Right lobe of liver (tissue), 6 donors: ENCODE data around the gene SLC27A5. TPM values are rescaled to one million over a fixed set of nuclear protein-coding genes. Genes with fewer than 3 reads are reported as not detected.
A peak's percentile ranks its signal among the peaks of the same experiment; 100 is the strongest.

ENCODE experiments used
- ATAC-seq, 4 donors: fragments of 200-7000 bp; cut with Tn5 transposase; one replicate each; pipeline ENCODE4 v1.9.1; 2020; ENCODE audit warnings: mild to moderate bottlenecking in 4 of 4, moderate library complexity in 4 of 4
- DNase-seq, 3 donors: peaks; one replicate each; pipeline ENCODE4 v3.0.0-alpha.2; 2020
- H3K27ac ChIP-seq, 3 donors: fragments of 200-600 bp; one replicate each; pipeline ENCODE4 v1.8.0; 2022
- H3K27me3 ChIP-seq, 2 donors: fragments of 200-600 bp; one replicate each; pipeline ENCODE4 v1.8.0; 2022
- H3K36me3 ChIP-seq, 4 donors: fragments of 200-600 bp; sonication (generic) in 1 of 4; one replicate each; pipeline versions ENCODE4 v1.5.1 to v1.8.0; 2017 to 2022; ENCODE audit warnings: control low read depth in 1 of 4
- H3K4me1 ChIP-seq, 4 donors: fragments of 200-600 bp; sonication (generic) in 1 of 4; one replicate each; pipeline versions ENCODE4 v1.5.1 to v1.8.0; 2017 to 2022; ENCODE audit warnings: control low read depth in 1 of 4
- H3K4me3 ChIP-seq, 3 donors: fragments of 200-600 bp; one replicate each; pipeline ENCODE4 v1.8.0; 2022
- H3K9me3 ChIP-seq, 4 donors: fragments of 200-600 bp; sonication (generic) in 1 of 4; one replicate each; pipeline versions ENCODE4 v1.5.1 to v1.8.0; 2017 to 2022; ENCODE audit warnings: control low read depth in 1 of 4
- CTCF ChIP-seq, 4 donors: fragments of 200-600 bp in 3 of 4; fragments of 450-650 bp in 1 of 4; IDR thresholded peaks; one replicate each; pipeline versions ENCODE4 v1.5.1 to v1.8.0; 2016 to 2022; ENCODE audit warnings: antibody characterized with exemption in 4 of 4, mild to moderate bottlenecking in 2 of 4
- POLR2A ChIP-seq: fragments of 450-650 bp; IDR thresholded peaks from one replicate; pipeline ENCODE4 v1.6.1; 2017; ENCODE audit warnings: antibody characterized with exemption, mild to moderate bottlenecking
- WGBS: methylation state at CpG from one replicate; pipeline ENCODE4 v1.1.6; 2018; ENCODE audit warnings: low coverage, low lambda C conversion rate; ENCODE audit not compliant: insufficient coverage; ENCODE audit errors: missing lambda C conversion rate; 5-methylcytosine and 5-hydroxymethylcytosine counted together
- intact Hi-C, 2 donors: fragments of 100-400 bp; cut with DNase I; formaldehyde crosslinking; loops; one replicate each; pipeline versions ENCODE4 v1.11.2 to v1.14.1; 2022
- total RNA-seq, 6 experiments: library from RNA; depleted of rRNA in 2 of 6; stranded (reverse); fragments of >200 nt in 2 of 6; fragmentation: NEBNext Ultra II Directional in 3 of 6; extraction: Animal tissue kit (Norgen Biotek cat#: 25700) in 3 of 6; gene quantifications; one replicate each; pipeline versions ENCODE4 v1.1.0 to v1.2.4, GENCODE V29; 2016 to 2023
- donor health status: DM: no; HTN: yes; CAD: no.
- donor health status: DM: no; HTN: no; CAD: no.
- donor health status: DM: no; HTN: no; CAD: no.
- donor health status: DM: no; HTN: yes; CAD: no.
- donor health status: DM: no; HTN: yes; CAD: no.

Gene SLC27A5
- total RNA-seq, 6 experiments from 2014 or later: 107 to 737 (median 366) TPM

GRCh38 chr19:58460039-58460438 is 51.8 kb downstream of the SLC27A5 start:
- TF ChIP-seq POLR2A (no peak), CTCF (IDR thresholded peaks at IDR 0.05) (no peak)
- ATAC-seq (no peak), DNase-seq (no peak)
- Histone ChIP-seq H3K27ac (no peak overlapping the region), H3K4me3 (no peak overlapping the region), H3K36me3 (no peaks in the 10 kb centered on the region), H3K4me1 (no peaks in the 10 kb centered on the region), H3K9me3 (no peaks in the 10 kb centered on the region), H3K27me3 (no peaks in the 10 kb centered on the region)
- 92% methylated on average over 2 of the region's 2 CpGs for WGBS
- intact Hi-C loops: no loop called here

DNA sequence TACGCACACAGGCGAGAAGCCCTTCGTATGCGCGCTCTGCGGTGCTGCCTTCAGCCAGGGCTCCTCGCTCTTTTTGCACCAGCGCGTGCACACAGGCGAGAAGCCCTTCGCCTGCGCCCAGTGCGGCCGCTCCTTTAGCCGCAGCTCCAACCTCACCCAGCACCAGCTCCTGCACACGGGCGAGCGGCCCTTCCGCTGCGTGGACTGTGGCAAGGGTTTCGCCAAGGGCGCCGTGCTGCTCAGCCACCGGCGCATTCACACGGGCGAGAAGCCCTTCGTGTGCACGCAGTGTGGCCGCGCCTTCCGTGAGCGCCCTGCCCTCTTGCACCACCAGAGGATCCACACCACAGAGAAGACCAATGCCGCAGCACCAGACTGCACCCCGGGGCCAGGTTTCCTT is 55.7 kb downstream of the SLC27A5 start:
- Histone ChIP-seq H3K4me1 (peaks cover 0 to 5% (median under 1%) of the 10 kb centered on the region in 4 donors), H3K27ac (no peak overlapping the region), H3K4me3 (no peak overlapping the region), H3K36me3 (no peaks in the 10 kb centered on the region), H3K9me3 (no peaks in the 10 kb centered on the region), H3K27me3 (no peaks in the 10 kb centered on the region)
- TF ChIP-seq POLR2A: no peak
- TF ChIP-seq CTCF (IDR thresholded peaks at IDR 0.05): no peak
- no CpG with 5 or more reads among the region's 35 CpGs for WGBS
- ATAC-seq: no peak
- DNase-seq: peak in 1 of 3 donors; percentile 39
- intact Hi-C loops: no loop called here

- Histone ChIP-seq H3K4me3 (no peak overlapping the region), H3K36me3 (no peaks in the 10 kb centered on the region), H3K9me3 (no peaks in the 10 kb centered on the region), H3K27me3 (no peaks in the 10 kb centered on the region), H3K27ac (no peak overlapping the region), H3K4me1 (peaks cover 0 to 10% (median 3%) of the 10 kb centered on the region in 4 donors)
- ATAC-seq (no peak), DNase-seq (peak in 1 of 3 donors; percentile 48)
- intact Hi-C loops: no loop called here
- TF ChIP-seq CTCF (IDR thresholded peaks at IDR 0.05) (no peak), POLR2A (no peak)
- WGBS: no CpG with 5 or more reads among the region's 21 CpGs
Measured at GRCh38 chr19:58455306-58455705, 56.5 kb downstream of the SLC27A5 start.

GRCh38 chr19:58453743-58454142 is 58.0 kb downstream of the SLC27A5 start:
- H3K9me3 ChIP-seq: no peaks in the 10 kb centered on the region
- H3K36me3 ChIP-seq: no peaks in the 10 kb centered on the region
- 100% methylated on average over 1 of the region's 6 CpGs for WGBS
- no peak for TF ChIP-seq CTCF (IDR thresholded peaks at IDR 0.05)
- TF ChIP-seq POLR2A: no peak
- ATAC-seq (no peak), DNase-seq (no peak)
- no peak overlapping the region for H3K27ac ChIP-seq
- intact Hi-C loops: no loop called here
- H3K27me3 ChIP-seq: no peaks in the 10 kb centered on the region
- peaks cover 0 to 10% (median 3%) of the 10 kb centered on the region in 4 donors for H3K4me1 ChIP-seq
- no peak overlapping the region for H3K4me3 ChIP-seq
